GM19468 (cell line): ENCODE results near the gene TICAM2.

ENCODE experiments used
- ATAC-seq: cut with Tn5 transposase; IDR thresholded peaks from one replicate; pipeline ENCODE4 v1.9.1; 2021; ENCODE audit warnings: mild to moderate bottlenecking, moderate library complexity, moderate number of reproducible peaks; ENCODE audit not compliant: unreplicated experiment; ENCODE audit errors: extremely low read depth

TICAM2 gene

GRCh38 chr5:115611873-115612272, 9.6 kb upstream of the TICAM2 start:
- no peak for ATAC-seq

- ATAC-seq = no peak
These were observed 5.7 kb upstream of the TICAM2 start for GRCh38 chr5:115607935-115608334.

GRCh38 chr5:115605436-115605835, 3.2 kb upstream of the TICAM2 start:
- no peak for ATAC-seq

- ATAC-seq = no peak
These were observed 379 bp upstream of the TICAM2 start for GRCh38 chr5:115602591-115603125.

- no peak for ATAC-seq
These were observed 1.5 kb downstream of the TICAM2 start for GRCh38 chr5:115600766-115601165.

- no peak for ATAC-seq
These were observed 2.4 kb downstream of the TICAM2 start for GRCh38 chr5:115599924-115600323.

GRCh38 chr5:115599502-115599901, 2.8 kb downstream of the TICAM2 start:
- ATAC-seq = no peak

GRCh38 chr5:115594128-115595047, 7.9 kb downstream of the TICAM2 start:
- ATAC-seq = no peak

GRCh38 chr5:115589043-115589442, 13.2 kb downstream of the TICAM2 start:
- ATAC-seq = no peak

- ATAC-seq = no peak
These were observed 13.6 kb downstream of the TICAM2 start for GRCh38 chr5:115588640-115589039.

- ATAC-seq = no peak
These were observed 15.6 kb downstream of the TICAM2 start for GRCh38 chr5:115586525-115587146.

GRCh38 chr5:115585265-115585664, 17.0 kb downstream of the TICAM2 start:
- no peak for ATAC-seq

- ATAC-seq = no peak
These were observed 17.8 kb downstream of the TICAM2 start for GRCh38 chr5:115584501-115584900.

- no peak for ATAC-seq
These were observed 18.8 kb downstream of the TICAM2 start for GRCh38 chr5:115583474-115583873.

- ATAC-seq = no peak
These were observed 21.3 kb downstream of the TICAM2 start for GRCh38 chr5:115580941-115581340.

- no peak for ATAC-seq
These were observed 22.5 kb downstream of the TICAM2 start for GRCh38 chr5:115579747-115580173.

GRCh38 chr5:115579216-115579615, 23.1 kb downstream of the TICAM2 start:
- no peak for ATAC-seq

GRCh38 chr5:115578657-115579056, 23.6 kb downstream of the TICAM2 start:
- peak; percentile 55 for ATAC-seq

- no peak for ATAC-seq
These were observed 24.5 kb downstream of the TICAM2 start for GRCh38 chr5:115577741-115578140.

GRCh38 chr5:115577329-115577728, 24.9 kb downstream of the TICAM2 start:
- no peak for ATAC-seq
